ENCODE measurements around the gene CLRN1.

CLRN1 gene

DNA sequence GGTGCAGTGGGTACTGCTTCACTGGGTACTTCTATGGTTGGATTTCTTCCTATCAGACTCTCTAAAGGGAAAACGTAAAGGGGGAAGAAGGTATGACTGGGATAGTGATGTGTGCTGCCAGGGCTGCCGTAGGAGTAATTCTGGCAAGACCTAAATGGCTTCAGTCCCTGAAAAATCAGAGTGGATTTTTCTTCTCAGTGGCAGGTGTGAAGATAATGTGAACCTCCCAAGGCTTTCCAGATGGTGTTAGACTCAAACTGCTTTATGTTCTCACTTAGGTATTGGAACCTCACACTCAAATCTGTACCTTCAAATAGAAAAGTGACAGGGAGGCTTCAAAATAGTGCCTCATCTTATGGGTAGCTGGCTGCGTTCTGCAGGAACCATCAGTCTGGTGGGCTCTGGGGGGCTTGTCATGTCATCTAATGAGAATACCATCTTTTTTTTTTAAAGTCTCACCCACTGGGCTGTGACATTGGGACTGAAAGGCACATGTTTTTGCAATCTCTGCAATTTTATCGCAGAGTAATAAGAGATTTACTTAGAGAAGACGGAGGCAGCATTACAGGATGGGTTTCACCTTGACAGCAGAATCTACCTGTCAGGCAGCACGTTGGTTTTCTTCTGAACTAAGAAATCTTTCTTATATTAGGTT lies 95.8 kb downstream of the CLRN1 start:
- TF ChIP-seq, protein P1, sequence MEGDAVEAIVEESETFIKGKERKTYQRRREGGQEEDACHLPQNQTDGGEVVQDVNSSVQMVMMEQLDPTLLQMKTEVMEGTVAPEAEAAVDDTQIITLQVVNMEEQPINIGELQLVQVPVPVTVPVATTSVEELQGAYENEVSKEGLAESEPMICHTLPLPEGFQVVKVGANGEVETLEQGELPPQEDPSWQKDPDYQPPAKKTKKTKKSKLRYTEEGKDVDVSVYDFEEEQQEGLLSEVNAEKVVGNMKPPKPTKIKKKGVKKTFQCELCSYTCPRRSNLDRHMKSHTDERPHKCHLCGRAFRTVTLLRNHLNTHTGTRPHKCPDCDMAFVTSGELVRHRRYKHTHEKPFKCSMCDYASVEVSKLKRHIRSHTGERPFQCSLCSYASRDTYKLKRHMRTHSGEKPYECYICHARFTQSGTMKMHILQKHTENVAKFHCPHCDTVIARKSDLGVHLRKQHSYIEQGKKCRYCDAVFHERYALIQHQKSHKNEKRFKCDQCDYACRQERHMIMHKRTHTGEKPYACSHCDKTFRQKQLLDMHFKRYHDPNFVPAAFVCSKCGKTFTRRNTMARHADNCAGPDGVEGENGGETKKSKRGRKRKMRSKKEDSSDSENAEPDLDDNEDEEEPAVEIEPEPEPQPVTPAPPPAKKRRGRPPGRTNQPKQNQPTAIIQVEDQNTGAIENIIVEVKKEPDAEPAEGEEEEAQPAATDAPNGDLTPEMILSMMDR (IDR thresholded peaks at IDR 0.05; ENCODE audit: control insufficient read depth, insufficient read depth, low read depth, low read length, missing control alignments), result no peak
- no peak for DNase-seq (ENCODE audit: low read depth)
- H3K4me3 ChIP-seq (ENCODE audit: control insufficient read depth, low read depth, low read length), result no peak overlapping the region
